Skeletal muscle tissue (tissue), 4 donors: ENCODE results near the gene AGMO. TPM values are rescaled to one million over a fixed set of nuclear protein-coding genes. Genes with fewer than 3 reads are reported as not detected.
"Not testable (repeated sequence)": the region's sequence is repeated elsewhere in the genome, so short reads cannot be mapped to it uniquely, and the experiment has no call there.

Experiments
- H3K27ac ChIP-seq: one replicate; pipeline ENCODE4 v1.7.0; 2013; ENCODE audit warnings: mild to moderate bottlenecking, low read depth, low read length, inconsistent platforms
- H3K27me3 ChIP-seq, 3 donors: one replicate each; pipeline ENCODE4 v1.7.0; 2013; ENCODE audit warnings: low read length in 3 of 3; ENCODE audit not compliant: control insufficient read depth in 3 of 3, insufficient read depth in 3 of 3
- H3K36me3 ChIP-seq, 3 donors: one replicate each; pipeline ENCODE4 v1.7.0; 2013; ENCODE audit warnings: low read length in 3 of 3; ENCODE audit not compliant: control insufficient read depth in 3 of 3, insufficient read depth in 3 of 3
- H3K4me1 ChIP-seq, 3 donors: one replicate each; pipeline ENCODE4 v1.7.0; 2013; ENCODE audit warnings: low read length in 3 of 3, mild to moderate bottlenecking in 3 of 3; ENCODE audit not compliant: control insufficient read depth in 3 of 3, insufficient read depth in 3 of 3
- H3K4me3 ChIP-seq, 3 donors: one replicate each; pipeline ENCODE4 v1.7.0; 2013; ENCODE audit warnings: low read length in 3 of 3
- H3K9ac ChIP-seq, 3 donors: one replicate each; pipeline ENCODE4 v1.7.0; 2013; ENCODE audit warnings: low read length in 3 of 3, mild to moderate bottlenecking in 3 of 3, moderate library complexity in 2 of 3, low read depth in 1 of 3
- H3K9me3 ChIP-seq, 3 donors: one replicate each; pipeline ENCODE4 v1.7.0; 2013; ENCODE audit warnings: low read length in 3 of 3; ENCODE audit not compliant: control insufficient read depth in 3 of 3
- total RNA-seq: library from RNA; depleted of rRNA; stranded (reverse); fragments of >200 nt; gene quantifications from one replicate; pipeline ENCODE4 v1.2.3, GENCODE V29; 2014
- donor health status: Osteomylitis.

The AGMO gene
- total RNA-seq, 1 donor from 2014 or later, result 3.1 TPM

GRCh38 chr7:15305002-15305600 lies 256.7 kb downstream of the AGMO start:
- Histone ChIP-seq H3K27me3 (no peaks in the 10 kb centered on the region), H3K27ac (no peak overlapping the region)

GRCh38 chr7:15303357-15303756 lies 258.5 kb downstream of the AGMO start:
- Histone ChIP-seq H3K4me3 (no peak overlapping the region), H3K27ac (no peak overlapping the region), H3K27me3 (no peaks in the 10 kb centered on the region), H3K4me1 (no peaks in the 10 kb centered on the region), H3K9ac (no peak overlapping the region), H3K36me3 (no peaks in the 10 kb centered on the region), H3K9me3 (no peaks in the 10 kb centered on the region)

More at GRCh38 chr7:15305002-15305600, 256.7 kb downstream of the AGMO start:
- Histone ChIP-seq H3K4me3 (no peak overlapping the region), H3K36me3 (no peaks in the 10 kb centered on the region), H3K9me3 (no peaks in the 10 kb centered on the region), H3K4me1 (no peaks in the 10 kb centered on the region), H3K9ac (no peak overlapping the region)

DNA sequence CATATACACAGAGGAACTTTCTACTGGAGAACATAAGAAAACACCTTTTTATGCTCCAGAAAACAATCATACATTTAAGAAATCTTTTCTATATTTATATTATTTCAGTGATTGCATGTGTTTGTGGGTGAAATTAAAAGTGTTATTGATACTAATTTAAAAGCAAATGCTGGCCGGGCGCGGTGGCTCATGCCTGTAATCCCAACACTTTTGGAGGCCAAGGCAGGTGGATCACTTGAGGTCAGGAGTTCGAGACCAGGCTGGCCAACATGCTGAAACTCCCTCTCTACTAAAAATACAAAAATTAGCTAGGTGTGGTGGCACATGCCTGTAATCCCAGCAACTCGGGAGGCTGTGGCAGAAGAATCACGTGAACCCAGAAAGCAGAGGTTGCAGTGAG lies 260.8 kb downstream of the AGMO start:
- H3K4me3 ChIP-seq, H3K36me3 ChIP-seq, H3K4me1 ChIP-seq, H3K9ac ChIP-seq, H3K27ac ChIP-seq, H3K9me3 ChIP-seq, H3K27me3 ChIP-seq: not testable (repeated sequence)

GRCh38 chr7:15292138-15292537 lies 269.7 kb downstream of the AGMO start:
- no peaks in the 10 kb centered on the region for H3K36me3 ChIP-seq
- H3K4me3 ChIP-seq, result no peak overlapping the region
- no peaks in the 10 kb centered on the region for H3K4me1 ChIP-seq
- H3K27ac ChIP-seq, result no peak overlapping the region
- H3K27me3 ChIP-seq, result no peaks in the 10 kb centered on the region
- no peaks in the 10 kb centered on the region for H3K9me3 ChIP-seq
- no peak overlapping the region for H3K9ac ChIP-seq

DNA sequence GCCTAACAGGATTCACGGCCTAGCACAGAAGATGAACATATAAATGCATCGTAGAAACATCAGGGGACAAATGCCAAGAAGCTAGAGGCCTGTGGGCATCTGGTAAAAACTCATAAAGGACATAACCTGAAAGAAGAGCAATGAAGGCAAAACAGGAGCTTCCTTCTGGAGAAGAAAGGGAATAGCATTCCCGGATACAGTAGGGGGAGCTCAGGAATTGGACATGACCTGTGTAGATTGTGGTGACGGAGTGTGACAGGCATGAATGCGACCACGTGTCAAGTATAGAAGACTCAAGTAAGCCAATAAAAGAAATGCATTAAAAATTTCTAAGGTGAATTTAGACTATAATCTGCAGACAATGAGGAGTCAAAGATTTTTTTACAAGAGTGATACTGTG lies 270.1 kb downstream of the AGMO start:
- Histone ChIP-seq H3K36me3 (no peaks in the 10 kb centered on the region), H3K4me3 (no peak overlapping the region), H3K27me3 (no peaks in the 10 kb centered on the region), H3K4me1 (no peaks in the 10 kb centered on the region), H3K27ac (no peak overlapping the region), H3K9me3 (no peaks in the 10 kb centered on the region), H3K9ac (no peak overlapping the region)

DNA sequence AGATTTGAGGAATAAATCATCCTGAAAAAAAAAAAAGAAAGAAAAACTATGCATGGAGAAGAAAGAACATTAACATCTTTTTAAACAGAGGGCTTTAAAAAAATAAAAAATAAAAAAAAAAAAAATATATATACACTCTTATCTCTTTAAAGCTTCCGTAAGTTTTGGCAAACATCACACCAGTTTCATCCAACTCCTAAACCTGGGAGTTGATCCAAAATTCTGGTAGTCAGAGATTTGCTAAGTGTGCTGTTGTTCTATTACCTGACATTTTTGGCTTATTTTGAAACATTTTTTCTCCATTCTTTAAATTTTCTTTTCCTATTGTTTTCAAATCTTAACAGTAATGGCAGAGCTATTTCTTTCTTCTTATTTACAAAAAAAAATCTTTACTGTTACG lies 273.1 kb downstream of the AGMO start:
- Histone ChIP-seq H3K9me3 (no peaks in the 10 kb centered on the region), H3K4me3 (no peak overlapping the region), H3K9ac (no peak overlapping the region), H3K4me1 (no peaks in the 10 kb centered on the region), H3K36me3 (no peaks in the 10 kb centered on the region), H3K27ac (no peak overlapping the region), H3K27me3 (no peaks in the 10 kb centered on the region)

DNA sequence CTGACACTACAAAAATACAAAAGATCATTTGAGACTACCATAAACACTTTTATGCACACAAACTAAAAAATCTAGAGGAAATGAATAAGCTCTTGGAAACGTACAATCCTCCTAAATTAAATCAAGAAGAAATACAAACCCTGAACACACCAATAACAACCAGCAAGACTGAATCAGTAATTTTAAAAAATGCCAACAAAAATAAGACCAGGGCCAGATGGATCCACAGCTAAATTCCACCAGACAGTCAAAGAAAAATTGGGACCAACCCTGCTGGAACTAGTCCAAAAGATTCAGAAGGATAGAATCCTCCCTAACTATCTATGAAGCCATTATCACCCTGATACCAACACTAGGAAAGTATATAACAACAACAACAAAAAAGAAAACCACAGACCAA lies 277.4 kb downstream of the AGMO start:
- H3K4me1 ChIP-seq, result no peaks in the 10 kb centered on the region
- peaks cover 0 to 4% (median 0%) of the 10 kb centered on the region in 3 donors for H3K9me3 ChIP-seq

GRCh38 chr7:15280078-15280733 lies 281.6 kb downstream of the AGMO start:
- Histone ChIP-seq H3K9ac (no peak overlapping the region), H3K36me3 (no peaks in the 10 kb centered on the region), H3K27me3 (no peaks in the 10 kb centered on the region), H3K4me1 (no peaks in the 10 kb centered on the region), H3K27ac (no peak overlapping the region), H3K4me3 (no peak overlapping the region), H3K9me3 (peaks cover 0 to 4% (median 0%) of the 10 kb centered on the region in 3 donors)

More for the DNA sequence above, 277.4 kb downstream of the AGMO start:
- Histone ChIP-seq H3K36me3 (no peaks in the 10 kb centered on the region), H3K27ac (no peak overlapping the region), H3K4me3 (no peak overlapping the region), H3K27me3 (no peaks in the 10 kb centered on the region), H3K9ac (no peak overlapping the region)

DNA sequence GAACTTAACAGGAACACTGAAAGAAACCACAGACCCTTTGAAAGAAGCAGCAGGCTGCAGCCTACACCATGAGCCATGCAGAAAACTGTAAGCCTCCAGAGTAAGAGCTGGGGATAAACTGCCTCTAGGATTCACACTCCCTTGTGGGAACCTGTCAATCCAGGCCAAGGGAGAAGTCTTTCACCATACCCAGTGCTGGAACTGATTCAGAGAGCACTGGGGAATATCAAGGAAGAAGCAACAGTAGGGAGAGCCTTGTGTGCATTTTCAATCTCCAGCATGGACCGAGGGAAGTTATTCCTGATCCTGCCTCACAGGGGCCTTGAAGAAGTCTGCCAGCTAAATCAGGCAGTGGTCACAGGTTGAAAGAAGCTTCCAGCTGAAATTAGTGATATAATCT lies 282.2 kb downstream of the AGMO start:
- Histone ChIP-seq H3K9me3 (peaks cover 0 to 4% (median 0%) of the 10 kb centered on the region in 3 donors), H3K27ac (no peak overlapping the region), H3K9ac (no peak overlapping the region), H3K27me3 (no peaks in the 10 kb centered on the region), H3K4me1 (no peaks in the 10 kb centered on the region), H3K36me3 (no peaks in the 10 kb centered on the region), H3K4me3 (no peak overlapping the region)

DNA sequence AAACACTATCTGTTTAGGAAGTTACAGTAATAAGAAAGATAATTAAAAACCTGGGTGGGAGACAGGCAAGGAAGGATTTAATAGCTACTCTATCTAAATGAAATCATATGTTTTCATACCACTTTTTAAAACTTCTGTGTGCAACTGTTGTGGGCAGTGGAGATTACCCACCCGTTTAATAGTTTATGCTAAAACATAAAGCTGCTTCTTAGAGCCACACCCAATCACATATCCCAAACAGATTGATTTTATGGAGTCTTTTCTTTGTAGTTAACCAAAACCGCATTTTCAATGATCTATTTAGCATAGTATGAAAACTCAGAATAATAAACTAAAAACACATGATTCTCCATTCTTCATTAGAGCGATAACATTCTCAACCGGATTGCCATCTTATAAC lies 304.1 kb downstream of the AGMO start:
- Histone ChIP-seq H3K36me3 (no peaks in the 10 kb centered on the region), H3K27ac (no peak overlapping the region), H3K27me3 (no peaks in the 10 kb centered on the region), H3K4me3 (no peak overlapping the region), H3K9me3 (no peaks in the 10 kb centered on the region), H3K9ac (no peak overlapping the region), H3K4me1 (no peaks in the 10 kb centered on the region)
